RWPE2 (cell line): ENCODE results near the gene BMP2.
A peak's percentile ranks its signal among the peaks of the same experiment; 100 is the strongest.

Source experiments
- ATAC-seq: fragments of 200-7000 bp; cut with Tn5 transposase; 3 replicates; pipeline ENCODE4 v1.9.1; 2021; ENCODE audit warnings: low read depth
- DNase-seq: peaks from one replicate; pipeline ENCODE4 v3.0.0-alpha.2; 2020; ENCODE audit warnings: low spot score
- H3K27ac ChIP-seq: fragments of 450-650 bp; 2 replicates; pipeline ENCODE4 v1.5.1; 2017; ENCODE audit warnings: mild to moderate bottlenecking; ENCODE audit not compliant: poor library complexity, severe bottlenecking
- H3K27me3 ChIP-seq: fragments of 250-450 bp; sonication (Bioruptor Pico); 2 replicates; pipeline ENCODE4 v1.5.1; 2021; ENCODE audit warnings: mild to moderate bottlenecking, moderate library complexity; ENCODE audit not compliant: insufficient read depth, poor library complexity, severe bottlenecking
- H3K36me3 ChIP-seq: fragments of 250-450 bp; sonication (Bioruptor Pico); 2 replicates; pipeline ENCODE4 v1.5.1; 2020; ENCODE audit warnings: low read depth, mild to moderate bottlenecking, moderate library complexity
- H3K4me1 ChIP-seq: fragments of 250-450 bp; sonication (Bioruptor Pico); 2 replicates; pipeline ENCODE4 v1.5.1; 2021; ENCODE audit warnings: mild to moderate bottlenecking, moderate library complexity; ENCODE audit not compliant: insufficient read depth, poor library complexity, severe bottlenecking
- H3K4me3 ChIP-seq: fragments of 250-450 bp; sonication (Bioruptor Pico); 2 replicates; pipeline ENCODE4 v1.5.1; 2021; ENCODE audit warnings: mild to moderate bottlenecking, moderate library complexity; ENCODE audit not compliant: severe bottlenecking
- H3K9me3 ChIP-seq: fragments of 250-450 bp; sonication (Bioruptor Pico); 2 replicates; pipeline ENCODE4 v1.5.1; 2021; ENCODE audit warnings: mild to moderate bottlenecking, moderate library complexity; ENCODE audit not compliant: severe bottlenecking
- TF ChIP-seq, protein P1 (sequence below): fragments of 450-650 bp; IDR thresholded peaks from one replicate; pipeline ENCODE4 v1.5.1; 2017; ENCODE audit warnings: mild to moderate bottlenecking, moderate library complexity; ENCODE audit not compliant: poor library complexity, severe bottlenecking

The BMP2 gene

DNA sequence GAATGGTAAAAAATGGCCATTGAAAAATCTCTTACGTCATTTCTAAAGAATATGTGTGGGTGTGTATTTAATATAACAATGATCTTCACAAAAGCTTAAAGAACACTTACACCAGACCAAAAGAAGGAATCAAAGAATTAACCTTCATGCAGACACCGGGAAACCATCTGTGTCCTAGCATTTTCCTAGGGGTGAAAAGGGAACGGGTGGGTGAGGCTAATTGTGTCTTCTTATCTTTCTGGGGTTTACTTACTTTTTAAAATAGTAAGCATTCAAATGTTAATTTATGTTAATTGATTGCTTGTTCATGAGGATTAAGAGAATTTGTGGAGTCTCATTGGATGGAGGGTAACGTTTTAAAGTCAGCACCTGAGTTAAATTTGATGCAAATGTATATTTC is 47.5 kb downstream of the BMP2 start:
- no peaks in the 10 kb centered on the region for H3K4me1 ChIP-seq
- no peaks in the 10 kb centered on the region for H3K9me3 ChIP-seq
- H3K36me3 ChIP-seq = no peaks in the 10 kb centered on the region
- ATAC-seq (no peak), DNase-seq (no peak)
- no peaks in the 10 kb centered on the region for H3K27me3 ChIP-seq
- TF ChIP-seq, protein P1, sequence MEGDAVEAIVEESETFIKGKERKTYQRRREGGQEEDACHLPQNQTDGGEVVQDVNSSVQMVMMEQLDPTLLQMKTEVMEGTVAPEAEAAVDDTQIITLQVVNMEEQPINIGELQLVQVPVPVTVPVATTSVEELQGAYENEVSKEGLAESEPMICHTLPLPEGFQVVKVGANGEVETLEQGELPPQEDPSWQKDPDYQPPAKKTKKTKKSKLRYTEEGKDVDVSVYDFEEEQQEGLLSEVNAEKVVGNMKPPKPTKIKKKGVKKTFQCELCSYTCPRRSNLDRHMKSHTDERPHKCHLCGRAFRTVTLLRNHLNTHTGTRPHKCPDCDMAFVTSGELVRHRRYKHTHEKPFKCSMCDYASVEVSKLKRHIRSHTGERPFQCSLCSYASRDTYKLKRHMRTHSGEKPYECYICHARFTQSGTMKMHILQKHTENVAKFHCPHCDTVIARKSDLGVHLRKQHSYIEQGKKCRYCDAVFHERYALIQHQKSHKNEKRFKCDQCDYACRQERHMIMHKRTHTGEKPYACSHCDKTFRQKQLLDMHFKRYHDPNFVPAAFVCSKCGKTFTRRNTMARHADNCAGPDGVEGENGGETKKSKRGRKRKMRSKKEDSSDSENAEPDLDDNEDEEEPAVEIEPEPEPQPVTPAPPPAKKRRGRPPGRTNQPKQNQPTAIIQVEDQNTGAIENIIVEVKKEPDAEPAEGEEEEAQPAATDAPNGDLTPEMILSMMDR = no peak
- H3K27ac ChIP-seq = no peak overlapping the region
- H3K4me3 ChIP-seq = no peak overlapping the region

DNA sequence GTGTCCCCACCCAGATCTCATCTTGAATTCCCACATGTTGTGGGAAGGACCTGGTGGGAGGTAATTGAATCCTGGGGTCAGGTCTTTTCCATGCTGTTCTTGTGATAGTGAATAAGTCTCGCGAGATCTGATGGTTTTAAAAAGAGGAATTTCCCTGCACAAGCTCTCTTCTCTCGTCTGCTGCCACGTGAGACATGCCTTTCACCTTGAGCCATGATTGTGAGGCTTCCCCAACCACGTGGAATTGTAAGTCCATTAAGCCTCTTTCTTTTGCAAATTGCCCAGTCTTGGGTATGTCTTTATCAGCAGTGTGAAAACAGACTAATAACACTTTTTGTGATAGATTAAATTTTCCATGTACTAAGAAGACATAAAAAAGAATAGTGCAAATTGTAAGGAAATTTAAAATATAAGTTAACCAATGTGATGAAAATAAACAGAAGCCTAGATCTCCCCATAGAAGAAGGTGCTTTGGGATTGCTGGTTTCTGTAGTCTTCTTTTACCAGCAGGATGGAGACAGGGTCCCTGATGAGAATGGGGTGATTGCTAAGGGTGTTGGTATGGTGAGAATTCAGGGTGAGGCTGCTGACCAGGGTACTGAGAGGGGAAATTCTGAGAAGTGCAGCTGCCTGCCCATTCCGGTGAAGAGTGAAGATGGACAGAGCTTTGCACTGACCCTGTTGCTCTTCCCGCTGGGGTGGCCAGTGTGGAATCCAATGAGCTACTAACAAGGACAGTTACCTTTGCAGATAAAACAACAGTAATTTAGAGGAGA is 50.7 kb downstream of the BMP2 start:
- ATAC-seq (peak; percentile 70; the same call in 2 of the 3 replicates), DNase-seq (no peak)
- Histone ChIP-seq H3K27ac (no peak overlapping the region), H3K4me1 (no peaks in the 10 kb centered on the region), H3K4me3 (no peak overlapping the region), H3K27me3 (no peaks in the 10 kb centered on the region), H3K9me3 (no peaks in the 10 kb centered on the region), H3K36me3 (no peaks in the 10 kb centered on the region)
- TF ChIP-seq, protein P1 = no peak

DNA sequence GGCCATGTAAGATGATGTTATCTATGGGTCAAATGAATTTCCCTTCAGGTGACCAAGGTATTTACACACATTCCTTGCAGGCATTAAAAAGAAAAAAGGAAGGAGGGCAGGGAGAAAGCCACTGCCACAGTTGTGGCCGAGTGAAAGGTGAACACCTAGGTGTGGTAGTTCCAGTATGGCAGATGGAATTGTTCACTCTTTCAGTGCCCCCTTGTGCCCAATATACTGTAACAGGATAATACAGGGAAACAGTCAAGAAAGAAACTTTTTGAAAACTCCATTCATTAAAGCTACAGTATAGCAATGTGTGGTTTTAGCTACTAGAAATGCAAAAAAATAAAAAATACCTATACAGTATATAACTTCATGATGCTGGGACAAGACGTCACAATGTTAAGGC is 52.1 kb downstream of the BMP2 start:
- H3K4me3 ChIP-seq = no peak overlapping the region
- DNase-seq (no peak), ATAC-seq (peak; percentile 66)
- H3K9me3 ChIP-seq = no peaks in the 10 kb centered on the region
- TF ChIP-seq, protein P1 = peak; percentile 49
- no peaks in the 10 kb centered on the region for H3K27me3 ChIP-seq
- H3K27ac ChIP-seq = no peak overlapping the region
- no peaks in the 10 kb centered on the region for H3K4me1 ChIP-seq
- no peaks in the 10 kb centered on the region for H3K36me3 ChIP-seq

DNA sequence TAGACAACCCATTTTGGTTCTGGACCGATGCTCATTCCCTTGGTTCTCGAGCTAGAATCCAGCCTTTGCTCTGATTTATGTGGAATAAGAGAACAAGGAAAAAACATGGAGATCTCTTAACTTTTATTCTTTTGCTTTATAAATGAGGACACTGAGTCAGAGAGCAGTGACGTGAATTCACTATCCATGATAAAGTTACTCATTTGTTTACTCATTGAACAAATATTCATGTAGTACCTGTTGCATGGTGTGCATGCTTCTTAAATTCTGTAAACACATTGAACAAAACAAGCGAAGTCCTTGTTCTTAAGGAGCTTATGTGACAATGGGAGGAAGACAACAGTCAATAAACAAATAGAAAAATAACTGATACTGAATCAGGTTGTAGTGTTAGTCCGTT is 56.9 kb downstream of the BMP2 start:
- no peaks in the 10 kb centered on the region for H3K36me3 ChIP-seq
- no peaks in the 10 kb centered on the region for H3K4me1 ChIP-seq
- H3K27me3 ChIP-seq = no peaks in the 10 kb centered on the region
- H3K27ac ChIP-seq = no peak overlapping the region
- no peaks in the 10 kb centered on the region for H3K9me3 ChIP-seq
- TF ChIP-seq, protein P1 = no peak
- no peak overlapping the region for H3K4me3 ChIP-seq
- ATAC-seq = no peak
- DNase-seq = no peak

DNA sequence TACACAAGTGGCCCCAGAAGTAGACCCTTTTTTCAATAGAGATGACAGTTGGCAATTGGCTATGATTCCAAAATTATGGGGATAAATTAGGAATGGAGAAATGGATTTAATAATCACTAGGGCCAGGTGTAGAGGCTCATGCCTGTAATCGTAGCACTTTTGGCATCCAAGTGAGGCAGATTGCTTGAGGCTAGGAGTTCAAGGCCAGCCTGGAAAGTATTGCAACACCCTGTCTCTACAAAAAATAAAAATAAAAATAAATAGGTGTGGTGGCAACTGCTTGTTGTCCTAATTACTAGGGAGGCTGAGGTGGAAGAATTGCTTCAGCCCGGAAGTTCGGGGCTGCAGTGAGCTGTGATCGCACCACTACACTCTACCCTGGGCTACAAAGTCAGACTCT is 60.0 kb downstream of the BMP2 start:
- no peak for DNase-seq
- Histone ChIP-seq H3K4me1 (no peaks in the 10 kb centered on the region), H3K27me3 (no peaks in the 10 kb centered on the region), H3K27ac (no peak overlapping the region), H3K4me3 (no peak overlapping the region), H3K9me3 (no peaks in the 10 kb centered on the region), H3K36me3 (no peaks in the 10 kb centered on the region)
- no peak for ATAC-seq
- TF ChIP-seq, protein P1 = no peak
